Adipocyte (in vitro differentiated cells): ENCODE data around the gene STAC3.

Experiments used
- DNase-seq: peaks from one replicate; pipeline ENCODE4 v3.0.0-alpha.2; 2015; ENCODE audit warnings: low read depth
- H3K27me3 ChIP-seq: replicated peaks from 2 replicates; pipeline ENCODE4 v1.7.0; 2013; ENCODE audit warnings: mild to moderate bottlenecking, low read length, moderate library complexity; ENCODE audit not compliant: control insufficient read depth, insufficient read depth
- H3K36me3 ChIP-seq: 2 replicates; pipeline ENCODE4 v1.7.0; 2013; ENCODE audit warnings: low read length, mild to moderate bottlenecking, moderate library complexity; ENCODE audit not compliant: control insufficient read depth, insufficient read depth, severe bottlenecking
- H3K4me1 ChIP-seq: 2 replicates; pipeline ENCODE4 v1.7.0; 2013; ENCODE audit warnings: mild to moderate bottlenecking, low read length, moderate library complexity; ENCODE audit not compliant: control insufficient read depth, insufficient read depth
- H3K4me3 ChIP-seq: 2 replicates; pipeline ENCODE4 v1.7.0; 2013; ENCODE audit warnings: mild to moderate bottlenecking, low read length, moderate library complexity
- H3K9ac ChIP-seq: 2 replicates; pipeline ENCODE4 v1.7.0; 2013; ENCODE audit warnings: mild to moderate bottlenecking, low read length, moderate library complexity
- H3K9me3 ChIP-seq: 2 replicates; pipeline ENCODE4 v1.7.0; 2013; ENCODE audit warnings: mild to moderate bottlenecking, low read length, moderate library complexity; ENCODE audit not compliant: control insufficient read depth

Gene STAC3

GRCh38 chr12:57238854-57239554 lies 12.0 kb downstream of the STAC3 start:
- Histone ChIP-seq H3K4me3 (peak overlapping the region; percentile 81), H3K4me1 (peaks cover 43% of the 10 kb centered on the region), H3K9ac (peak overlapping the region; percentile 91), H3K27me3 (peaks cover 4% of the 10 kb centered on the region), H3K36me3 (peaks cover 7% of the 10 kb centered on the region), H3K9me3 (no peaks in the 10 kb centered on the region)
- peak; percentile 95 for DNase-seq

- Histone ChIP-seq H3K4me1 (peaks cover 51% of the 10 kb centered on the region), H3K27me3 (peaks cover 4% of the 10 kb centered on the region), H3K9ac (peak overlapping the region; percentile 91), H3K36me3 (peaks cover 15% of the 10 kb centered on the region), H3K4me3 (peak overlapping the region; percentile 81), H3K9me3 (no peaks in the 10 kb centered on the region)
- no peak for DNase-seq
Measured at GRCh38 chr12:57237932-57238853, 12.8 kb downstream of the STAC3 start.

DNA sequence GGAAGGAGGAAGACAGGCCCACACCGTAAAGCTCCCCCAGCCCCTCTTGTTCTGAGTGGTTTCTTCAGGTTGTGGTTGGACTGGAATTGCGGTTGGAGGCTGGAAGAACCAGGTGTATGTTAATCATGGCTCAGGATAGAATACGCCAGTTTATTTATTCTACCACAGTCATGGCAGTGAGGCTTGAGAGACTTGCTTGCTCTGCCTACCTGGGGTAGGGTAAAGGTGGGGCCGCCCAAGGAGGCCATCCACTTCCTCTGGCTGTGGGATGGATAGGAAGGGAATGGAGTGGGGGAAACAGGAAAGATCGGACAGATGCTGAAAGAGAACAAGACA lies 13.4 kb downstream of the STAC3 start:
- no peak overlapping the region for H3K9ac ChIP-seq
- H3K4me1 ChIP-seq, result peaks cover 48% of the 10 kb centered on the region
- peaks cover 22% of the 10 kb centered on the region for H3K36me3 ChIP-seq
- no peaks in the 10 kb centered on the region for H3K9me3 ChIP-seq
- H3K27me3 ChIP-seq, result peaks cover 4% of the 10 kb centered on the region
- H3K4me3 ChIP-seq, result no peak overlapping the region
- no peak for DNase-seq

DNA sequence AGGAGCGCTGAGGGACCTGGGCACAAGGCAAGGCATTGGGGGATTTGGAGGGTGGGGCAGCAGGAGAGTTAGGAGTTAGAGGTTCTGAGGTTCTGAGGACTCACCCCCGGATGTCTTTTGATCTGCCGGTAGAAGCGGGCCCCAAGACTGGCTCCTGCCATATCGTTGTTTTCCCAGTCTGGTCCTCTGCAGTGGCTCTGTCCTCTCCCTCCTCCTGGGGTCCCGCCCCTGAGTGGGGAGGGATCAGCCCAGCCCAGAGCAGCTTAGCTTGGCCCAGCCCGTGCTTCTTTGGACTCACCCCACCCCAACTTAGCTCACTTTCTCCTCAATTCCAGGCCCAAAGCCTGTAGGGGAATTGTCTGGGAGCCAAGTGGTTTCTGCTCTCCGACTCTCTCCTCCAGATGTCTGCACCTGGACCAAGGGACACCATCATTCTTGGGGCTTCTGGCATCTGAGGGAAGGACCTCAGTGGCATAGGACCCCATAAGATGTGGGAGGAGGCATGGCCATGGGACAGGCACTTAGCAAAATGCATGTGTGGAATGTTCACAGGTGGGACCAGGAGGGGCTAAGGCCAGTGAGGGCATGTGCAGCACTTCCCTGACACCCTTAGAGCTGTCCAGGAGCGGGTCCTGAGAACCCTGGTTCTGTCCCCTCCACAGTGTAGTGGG lies 13.9 kb downstream of the STAC3 start:
- peak; percentile 63 for DNase-seq
- Histone ChIP-seq H3K9ac (peak overlapping the region; percentile 52), H3K9me3 (no peaks in the 10 kb centered on the region), H3K27me3 (peaks cover 3% of the 10 kb centered on the region), H3K4me1 (peaks cover 48% of the 10 kb centered on the region), H3K4me3 (no peak overlapping the region), H3K36me3 (peaks cover 27% of the 10 kb centered on the region)

DNA sequence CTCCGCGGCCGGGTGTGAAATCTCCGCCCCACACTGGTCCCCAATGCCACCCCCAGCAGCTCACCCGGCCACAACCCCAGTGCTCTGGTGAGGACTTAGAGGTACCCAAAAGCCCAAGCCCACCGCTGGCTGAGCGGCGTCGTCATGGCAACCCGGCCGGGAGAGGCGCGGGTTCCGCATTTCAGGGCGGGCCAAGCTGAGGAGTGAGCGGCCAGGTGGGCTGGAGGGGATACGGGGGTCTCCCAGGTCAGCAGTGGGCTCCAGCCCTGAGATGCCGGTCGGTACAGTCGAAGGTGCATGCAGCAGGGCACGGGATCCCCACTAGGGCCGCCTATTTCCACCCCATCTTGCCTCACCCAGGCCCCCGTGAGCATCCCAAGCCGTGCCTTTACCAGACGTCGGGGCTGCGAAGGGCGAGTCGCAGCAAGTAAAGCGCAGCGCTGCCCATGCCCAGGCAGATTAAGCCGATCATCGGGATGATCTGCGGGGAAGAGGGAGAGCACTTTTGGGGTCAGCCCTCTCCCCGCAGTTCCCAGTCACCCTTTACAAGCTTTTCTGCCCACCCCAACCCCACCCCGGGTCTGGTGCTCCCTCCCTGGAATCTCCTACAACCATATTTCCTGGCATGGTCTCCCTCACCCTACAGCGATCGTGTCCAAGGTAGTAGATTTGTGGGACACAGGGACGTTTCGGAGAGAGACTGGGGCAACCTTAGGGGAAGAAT lies 14.6 kb downstream of the STAC3 start:
- Histone ChIP-seq H3K27me3 (no peaks in the 10 kb centered on the region), H3K9ac (peak overlapping the region; percentile 52), H3K4me1 (peaks cover 47% of the 10 kb centered on the region), H3K9me3 (no peaks in the 10 kb centered on the region), H3K36me3 (peaks cover 34% of the 10 kb centered on the region), H3K4me3 (no peak overlapping the region)
- DNase-seq, result no peak

GRCh38 chr12:57235728-57236131 lies 15.3 kb downstream of the STAC3 start:
- Histone ChIP-seq H3K4me3 (no peak overlapping the region), H3K4me1 (peaks cover 47% of the 10 kb centered on the region), H3K9me3 (no peaks in the 10 kb centered on the region), H3K27me3 (no peaks in the 10 kb centered on the region), H3K36me3 (peaks cover 37% of the 10 kb centered on the region), H3K9ac (no peak overlapping the region)
- DNase-seq, result no peak

DNA sequence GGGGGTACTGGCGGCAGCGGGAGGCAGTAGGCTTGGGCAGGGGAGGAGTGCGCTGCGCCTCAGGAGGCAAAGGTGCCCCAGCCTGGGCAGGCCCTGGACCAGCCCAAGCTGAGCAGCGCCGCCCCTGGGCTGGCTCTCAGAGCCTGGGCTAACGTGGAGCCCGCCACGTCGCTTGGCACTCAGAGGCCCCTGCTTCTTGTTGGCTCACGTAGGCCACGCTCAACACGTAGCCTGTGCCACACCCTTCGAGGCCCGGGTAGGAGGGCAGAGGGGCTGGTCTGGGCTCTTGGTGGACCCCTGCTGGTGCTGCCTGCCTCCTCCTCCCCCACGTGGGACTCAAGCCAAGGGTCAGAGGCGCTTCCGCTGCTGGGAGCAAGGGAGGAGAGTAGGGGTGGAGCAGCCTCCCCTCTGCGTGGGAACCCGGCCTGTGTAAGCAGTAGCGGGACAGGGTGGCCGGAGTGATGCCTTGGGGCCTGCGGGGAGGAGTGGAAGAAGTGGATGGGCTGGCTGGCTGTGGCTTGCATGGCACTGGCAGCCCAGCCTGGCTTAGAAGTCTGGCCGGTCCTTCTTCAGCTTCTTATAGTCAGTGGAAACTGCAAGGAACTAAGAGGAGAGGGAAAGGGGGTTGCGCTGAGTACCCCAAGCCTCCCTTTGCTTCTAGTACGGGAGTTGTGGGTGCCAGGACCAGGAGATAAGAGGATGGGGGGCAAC lies 15.8 kb downstream of the STAC3 start:
- Histone ChIP-seq H3K4me1 (peaks cover 48% of the 10 kb centered on the region), H3K4me3 (no peak overlapping the region), H3K27me3 (no peaks in the 10 kb centered on the region), H3K9me3 (no peaks in the 10 kb centered on the region), H3K9ac (peak overlapping the region; percentile 11), H3K36me3 (peaks cover 37% of the 10 kb centered on the region)
- no peak for DNase-seq

- no peak for DNase-seq
- Histone ChIP-seq H3K27me3 (no peaks in the 10 kb centered on the region), H3K4me1 (peaks cover 45% of the 10 kb centered on the region)
Measured at GRCh38 chr12:57234571-57235016, 16.4 kb downstream of the STAC3 start.

DNA sequence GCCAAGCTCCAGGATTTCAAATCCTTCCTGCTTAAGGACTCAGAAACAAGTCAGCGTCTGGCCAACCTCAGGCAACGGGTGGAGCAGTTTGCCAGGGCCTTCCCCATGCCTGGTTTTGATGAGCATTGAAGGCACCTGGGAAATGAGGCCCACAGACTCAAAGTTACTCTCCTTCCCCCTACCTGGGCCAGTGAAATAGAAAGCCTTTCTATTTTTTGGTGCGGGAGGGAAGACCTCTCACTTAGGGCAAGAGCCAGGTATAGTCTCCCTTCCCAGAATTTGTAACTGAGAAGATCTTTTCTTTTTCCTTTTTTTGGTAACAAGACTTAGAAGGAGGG lies 16.8 kb downstream of the STAC3 start:
- DNase-seq, result no peak
- Histone ChIP-seq H3K9me3 (no peaks in the 10 kb centered on the region), H3K27me3 (no peaks in the 10 kb centered on the region), H3K4me3 (peak overlapping the region; percentile 6), H3K4me1 (peaks cover 45% of the 10 kb centered on the region), H3K9ac (no peak overlapping the region), H3K36me3 (peaks cover 37% of the 10 kb centered on the region)

More at GRCh38 chr12:57234571-57235016, 16.4 kb downstream of the STAC3 start:
- peaks cover 37% of the 10 kb centered on the region for H3K36me3 ChIP-seq
- H3K4me3 ChIP-seq, result no peak overlapping the region
- no peaks in the 10 kb centered on the region for H3K9me3 ChIP-seq
- H3K9ac ChIP-seq, result no peak overlapping the region

DNA sequence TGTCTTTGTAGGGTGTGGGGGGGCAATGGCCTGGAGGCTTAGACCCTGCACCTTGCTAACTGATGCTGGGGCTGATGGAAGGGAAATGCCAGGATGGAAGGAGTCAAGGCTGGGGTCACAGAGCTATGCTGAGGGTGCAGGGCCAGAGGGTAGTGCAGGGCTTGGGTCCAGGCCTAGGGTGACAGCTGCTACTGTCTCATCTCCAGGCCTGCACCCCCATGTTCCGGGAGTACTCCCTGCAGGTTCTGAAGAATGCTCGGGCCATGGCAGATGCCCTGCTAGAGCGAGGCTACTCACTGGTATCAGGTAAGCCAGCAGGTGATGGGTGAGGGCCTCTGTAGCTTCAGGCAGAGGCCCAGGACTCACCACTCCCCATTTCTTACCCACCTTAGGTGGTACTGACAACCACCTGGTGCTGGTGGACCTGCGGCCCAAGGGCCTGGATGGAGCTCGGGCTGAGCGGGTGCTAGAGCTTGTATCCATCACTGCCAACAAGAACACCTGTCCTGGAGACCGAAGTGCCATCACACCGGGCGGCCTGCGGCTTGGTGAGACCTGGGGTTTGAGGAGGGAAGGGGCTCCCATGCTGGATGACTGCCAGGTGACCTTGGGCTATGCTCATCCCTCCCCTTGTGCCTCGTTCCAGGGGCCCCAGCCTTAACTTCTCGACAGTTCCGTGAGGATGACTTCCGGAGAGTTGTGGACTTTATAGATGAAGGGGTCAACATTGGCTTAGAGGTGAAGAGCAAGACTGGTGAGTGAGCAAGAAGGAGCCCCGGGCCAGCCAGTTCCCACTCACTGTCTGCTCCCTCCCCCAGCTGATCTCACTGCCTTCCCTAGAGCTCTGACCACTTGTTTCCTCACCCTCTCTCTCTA lies 17.4 kb downstream of the STAC3 start:
- H3K4me3 ChIP-seq, result peak overlapping the region; percentile 6
- DNase-seq, result no peak
- no peaks in the 10 kb centered on the region for H3K27me3 ChIP-seq
- peaks cover 47% of the 10 kb centered on the region for H3K4me1 ChIP-seq
- H3K9me3 ChIP-seq, result no peaks in the 10 kb centered on the region
- no peak overlapping the region for H3K9ac ChIP-seq
- peaks cover 37% of the 10 kb centered on the region for H3K36me3 ChIP-seq
